Pancreas (tissue), 10 donors: ENCODE results near the gene ACOXL. TPM values are rescaled to one million over a fixed set of nuclear protein-coding genes. Genes with fewer than 3 reads are reported as not detected.

Source experiments
- ATAC-seq, 4 donors: fragments of 200-7000 bp; cut with Tn5 transposase; one replicate each; pipeline versions ENCODE4 v1.8.0 to v1.9.1; 2020; ENCODE audit warnings: mild to moderate bottlenecking in 4 of 4, moderate library complexity in 4 of 4
- DNase-seq, 6 donors: peaks; one replicate each; pipeline ENCODE4 v3.0.0-alpha.2; 2020
- FAIRE-seq: peaks from 2 replicates; lab custom pipeline; 2012; peaks lifted over from hg19 to GRCh38; lab: Jason Lieb, UNC
- H3K27ac ChIP-seq, 4 donors: fragments of 200-600 bp; sonication (generic); 1 replicate in 3 of 4; 2 replicates in 1 of 4; pipeline versions ENCODE4 v1.5.0 to v1.8.0; 2020
- H3K27me3 ChIP-seq, 4 donors: fragments of 200-600 bp; one replicate each; pipeline ENCODE4 v1.8.0; 2021
- H3K36me3 ChIP-seq, 3 donors: fragments of 200-600 bp; sonication (generic) in 1 of 3; one replicate each; pipeline versions ENCODE4 v1.5.0 to v1.8.0; 2020 to 2021
- H3K4me1 ChIP-seq, 3 donors: fragments of 200-600 bp; one replicate each; pipeline ENCODE4 v1.8.0; 2021
- H3K4me3 ChIP-seq, 4 donors: fragments of 200-600 bp; sonication (generic) in 2 of 4; one replicate each; pipeline versions ENCODE4 v1.5.0 to v1.8.0; 2020 to 2021
- H3K9me3 ChIP-seq, 4 donors: fragments of 200-600 bp; one replicate each; pipeline ENCODE4 v1.8.0; 2021
- CTCF ChIP-seq, 4 donors: fragments of 200-600 bp; sonication (generic) in 3 of 4; IDR thresholded peaks; one replicate each; pipeline versions ENCODE4 v1.5.0 to v1.8.0; 2021; ENCODE audit warnings: antibody characterized with exemption in 4 of 4
- WGBS, 2 donors: extraction: QIAGEN DNeasy Blood & Tissue Kit; methylation state at CpG; one replicate each; pipeline ENCODE4 v1.1.7; 2013; 5-methylcytosine and 5-hydroxymethylcytosine counted together
- intact Hi-C, 3 donors: fragments of 100-400 bp; cut with DNase I; formaldehyde crosslinking; loops; one replicate each; pipeline versions ENCODE4 v1.11.1 to v1.14.2; 2022
- polyA plus RNA-seq, 2 donors: library from polyadenylated mRNA; stranded (reverse); fragments of 200-250 nt; gene quantifications; one replicate each; pipeline ENCODE4 v1.2.3, GENCODE V29; 2013
- total RNA-seq, 6 donors: library from RNA; stranded (reverse); fragmentation: NEBNext Ultra II Directional in 4 of 6; extraction: Animal tissue kit (Norgen Biotek cat#: 25700) in 4 of 6; gene quantifications; one replicate each; pipeline versions ENCODE4 v1.2.1 to v1.2.4, GENCODE V29; 2021 to 2023
- donor health status: healthy with polysubstance abuse.
- donor health status: DM: no; HTN: no; CAD: no; lungs with moderate emphysema.
- donor health status: DM: no; HTN: no; CAD: no.
- donor health status: control.
- donor health status: control.
- donor health status: Bipolar disorder and iron deficiency.
- donor health status: DM: yes; HTN: yes; CAD: no.
- donor health status: DM: no; HTN: no; CAD: no.
- donor health status: DM: no; HTN: no; CAD: no.
- donor health status: DM: yes; HTN: yes; CAD: no.

The ACOXL gene
- total and polyA plus RNA-seq, 8 donors, result 0.06 to 0.75 (median 0.21) TPM; not detected in 2

- peaks cover 0 to 2% (median 0%) of the 10 kb centered on the region in 3 donors for H3K4me1 ChIP-seq
- 84 to 91% methylated on average over 4 of the region's 4 CpGs for WGBS, 2 donors
- no peaks in the 10 kb centered on the region for H3K9me3 ChIP-seq
- no peak overlapping the region for H3K27ac ChIP-seq
- intact Hi-C loops, result no loop called here
- DNase-seq, result no peak
- H3K27me3 ChIP-seq, result peaks cover 0 to 4% (median 0%) of the 10 kb centered on the region in 4 donors
- no peak overlapping the region for H3K4me3 ChIP-seq
- no peak for FAIRE-seq
- no peak for ATAC-seq
- no peak for TF ChIP-seq CTCF (IDR thresholded peaks at IDR 0.05)
- H3K36me3 ChIP-seq, result no peaks in the 10 kb centered on the region
Measured at GRCh38 chr2:110727923-110728322, 4.5 kb upstream of the ACOXL start.

GRCh38 chr2:110729106-110729505 is 3.3 kb upstream of the ACOXL start:
- no peak for TF ChIP-seq CTCF (IDR thresholded peaks at IDR 0.05)
- no peaks in the 10 kb centered on the region for H3K9me3 ChIP-seq
- H3K4me3 ChIP-seq, result no peak overlapping the region
- FAIRE-seq, result no peak
- intact Hi-C loops, result no loop called here
- DNase-seq, result no peak
- peaks cover 4 to 13% (median 5%) of the 10 kb centered on the region in 4 donors for H3K27me3 ChIP-seq
- peaks cover 0 to 5% (median 0%) of the 10 kb centered on the region in 3 donors for H3K4me1 ChIP-seq
- WGBS, 2 donors, result 58 to 63% methylated on average over 7 of the region's 7 CpGs
- no peak for ATAC-seq
- H3K36me3 ChIP-seq, result no peaks in the 10 kb centered on the region
- H3K27ac ChIP-seq, result no peak overlapping the region

GRCh38 chr2:110731064-110731463 is 1.3 kb upstream of the ACOXL start:
- 79 to 91% methylated on average over 5 of the region's 5 CpGs for WGBS, 2 donors
- Histone ChIP-seq H3K9me3 (no peaks in the 10 kb centered on the region), H3K36me3 (no peaks in the 10 kb centered on the region), H3K27ac (no peak overlapping the region), H3K4me3 (no peak overlapping the region), H3K4me1 (peaks cover 0 to 5% (median 0%) of the 10 kb centered on the region in 3 donors), H3K27me3 (peaks cover 5 to 13% (median 6%) of the 10 kb centered on the region in 4 donors)
- DNase-seq (no peak), FAIRE-seq (no peak), ATAC-seq (no peak)
- intact Hi-C loops, result no loop called here
- no peak for TF ChIP-seq CTCF (IDR thresholded peaks at IDR 0.05)

GRCh38 chr2:110735366-110735765 is 3.0 kb downstream of the ACOXL start:
- 25% methylated on average over 4 of the region's 4 CpGs for WGBS, 2 donors
- FAIRE-seq, result no peak
- Histone ChIP-seq H3K36me3 (no peaks in the 10 kb centered on the region), H3K4me3 (no peak overlapping the region), H3K4me1 (peaks cover 0 to 5% (median 0%) of the 10 kb centered on the region in 3 donors), H3K27me3 (peaks cover 5 to 16% (median 6%) of the 10 kb centered on the region in 4 donors), H3K27ac (no peak overlapping the region), H3K9me3 (no peaks in the 10 kb centered on the region)
- no peak for DNase-seq
- intact Hi-C loops, result no loop called here
- no peak for TF ChIP-seq CTCF (IDR thresholded peaks at IDR 0.05)
- ATAC-seq, result no peak

GRCh38 chr2:110737783-110738182 is 5.4 kb downstream of the ACOXL start:
- ATAC-seq (no peak), FAIRE-seq (no peak), DNase-seq (no peak)
- WGBS, 2 donors, result 80 to 82% methylated on average over 2 of the region's 2 CpGs
- Histone ChIP-seq H3K4me1 (peaks cover 0 to 5% (median 0%) of the 10 kb centered on the region in 3 donors), H3K36me3 (no peaks in the 10 kb centered on the region), H3K9me3 (no peaks in the 10 kb centered on the region), H3K27me3 (peaks cover 5 to 13% (median 6%) of the 10 kb centered on the region in 4 donors), H3K27ac (no peak overlapping the region), H3K4me3 (no peak overlapping the region)
- intact Hi-C loops, result no loop called here
- no peak for TF ChIP-seq CTCF (IDR thresholded peaks at IDR 0.05)
